Mesendoderm (in vitro differentiated cells): ENCODE data around the gene TSHZ2.

Experiments used
- DNase-seq: peaks from one replicate; pipeline ENCODE4 v3.0.0; 2013
- H2AK5ac ChIP-seq: 2 replicates; pipeline ENCODE4 v1.6.1; 2013; ENCODE audit warnings: low read length, inconsistent platforms
- H2BK120ac ChIP-seq: 2 replicates; pipeline ENCODE4 v1.6.1; 2013; ENCODE audit warnings: low read depth, mild to moderate bottlenecking, low read length, moderate library complexity, mixed read lengths
- H2BK15ac ChIP-seq: replicated peaks from 2 replicates; pipeline ENCODE4 v1.6.1; 2013; ENCODE audit warnings: low read depth, mild to moderate bottlenecking, moderate library complexity
- H2BK5ac ChIP-seq: 2 replicates; pipeline ENCODE4 v1.6.1; 2013; ENCODE audit warnings: low read length, inconsistent platforms
- H3K18ac ChIP-seq: 2 replicates; pipeline ENCODE4 v1.6.1; 2013; ENCODE audit warnings: mild to moderate bottlenecking, low read length, mixed read lengths
- H3K23ac ChIP-seq: one replicate; pipeline ENCODE4 v1.6.1; 2013; ENCODE audit warnings: low read length
- H3K27ac ChIP-seq: 2 replicates; pipeline ENCODE4 v1.5.1; 2013; ENCODE audit warnings: low read depth, mild to moderate bottlenecking, inconsistent platforms, low read length, moderate library complexity
- H3K27me3 ChIP-seq: 2 replicates; pipeline ENCODE4 v1.6.1; 2013; ENCODE audit warnings: low read length, control low read depth, mild to moderate bottlenecking, inconsistent platforms; ENCODE audit not compliant: insufficient read depth, poor library complexity
- H3K36me3 ChIP-seq: 2 replicates; pipeline ENCODE4 v1.6.1; 2013; ENCODE audit warnings: low read length, inconsistent platforms; ENCODE audit not compliant: control insufficient read depth, insufficient read depth
- H3K4ac ChIP-seq: one replicate; pipeline ENCODE4 v1.6.1; 2013; ENCODE audit warnings: low read depth, mild to moderate bottlenecking, low read length, moderate library complexity
- H3K4me1 ChIP-seq: 2 replicates; pipeline ENCODE4 v1.6.1; 2013; ENCODE audit warnings: low read depth, low read length, inconsistent platforms; ENCODE audit not compliant: control insufficient read depth
- H3K4me2 ChIP-seq: 2 replicates; pipeline ENCODE4 v1.6.1; 2013; ENCODE audit warnings: low read length
- H3K4me3 ChIP-seq: 2 replicates; pipeline ENCODE4 v1.5.1; 2013; ENCODE audit warnings: mild to moderate bottlenecking, low read length
- H3K56ac ChIP-seq: one replicate; pipeline ENCODE4 v1.6.1; 2013; ENCODE audit warnings: low read length
- H3K79me1 ChIP-seq: 2 replicates; pipeline ENCODE4 v1.6.1; 2013; ENCODE audit warnings: low read length, inconsistent platforms
- H3K79me2 ChIP-seq: 2 replicates; pipeline ENCODE4 v1.6.1; 2013; ENCODE audit warnings: mild to moderate bottlenecking, low read length; ENCODE audit not compliant: control insufficient read depth, insufficient read depth
- H3K9ac ChIP-seq: 2 replicates; pipeline ENCODE4 v1.6.1; 2013; ENCODE audit warnings: low read length, inconsistent platforms
- H4K5ac ChIP-seq: one replicate; pipeline ENCODE4 v1.6.1; 2013; ENCODE audit warnings: low read length
- H4K8ac ChIP-seq: one replicate; pipeline ENCODE4 v1.6.1; 2013; ENCODE audit warnings: low read depth, mild to moderate bottlenecking, control low read depth, low read length, moderate library complexity
- WGBS: extraction: QIAGEN DNeasy Blood & Tissue Kit; methylation state at CpG from one replicate; pipeline ENCODE4 v1.1.7; 2013; ENCODE audit warnings: low lambda C conversion rate, missing lambda C conversion rate; ENCODE audit not compliant: insufficient coverage; ENCODE audit errors: extremely low coverage; 5-methylcytosine and 5-hydroxymethylcytosine counted together

The TSHZ2 gene

GRCh38 chr20:53216478-53216855 is 244.3 kb downstream of the TSHZ2 start:
- Histone ChIP-seq H3K4ac (no peak overlapping the region), H4K8ac (no peak overlapping the region), H3K36me3 (no peaks in the 10 kb centered on the region), H2BK5ac (no peak overlapping the region), H4K5ac (no peak overlapping the region), H3K79me2 (no peaks in the 10 kb centered on the region), H3K56ac (no peak overlapping the region), H3K9ac (no peak overlapping the region), H3K27me3 (no peaks in the 10 kb centered on the region), H2BK15ac (no peak overlapping the region), H3K27ac (no peak overlapping the region), H3K4me3 (no peak overlapping the region), H3K18ac (no peak overlapping the region), H3K4me2 (no peak overlapping the region), H2AK5ac (no peak overlapping the region), H3K23ac (no peak overlapping the region), H2BK120ac (no peak overlapping the region), H3K79me1 (no peaks in the 10 kb centered on the region), H3K4me1 (no peaks in the 10 kb centered on the region)
- no peak for DNase-seq
- WGBS: no CpG with 5 or more reads among the region's 2 CpGs

GRCh38 chr20:53216856-53217576 is 244.9 kb downstream of the TSHZ2 start:
- H3K23ac ChIP-seq: no peak overlapping the region
- peak; percentile 73 for DNase-seq
- H2BK120ac ChIP-seq: no peak overlapping the region
- no peaks in the 10 kb centered on the region for H3K79me2 ChIP-seq
- H2AK5ac ChIP-seq: no peak overlapping the region
- no peak overlapping the region for H3K56ac ChIP-seq
- no peaks in the 10 kb centered on the region for H3K36me3 ChIP-seq
- no peak overlapping the region for H3K18ac ChIP-seq
- H2BK15ac ChIP-seq: no peak overlapping the region
- no peak overlapping the region for H3K9ac ChIP-seq
- H3K27me3 ChIP-seq: no peaks in the 10 kb centered on the region
- no peaks in the 10 kb centered on the region for H3K79me1 ChIP-seq
- H2BK5ac ChIP-seq: no peak overlapping the region
- H4K5ac ChIP-seq: no peak overlapping the region
- no CpG with 5 or more reads among the region's 32 CpGs for WGBS
- H3K4ac ChIP-seq: no peak overlapping the region
- no peak overlapping the region for H3K4me2 ChIP-seq
- H4K8ac ChIP-seq: no peak overlapping the region
- no peak overlapping the region for H3K27ac ChIP-seq
- H3K4me1 ChIP-seq: no peaks in the 10 kb centered on the region
- no peak overlapping the region for H3K4me3 ChIP-seq

- no peak overlapping the region for H4K5ac ChIP-seq
- no CpG with 5 or more reads among the region's 9 CpGs for WGBS
These were observed 248.5 kb downstream of the TSHZ2 start for GRCh38 chr20:53220482-53221307.

GRCh38 chr20:53221731-53222130 is 249.6 kb downstream of the TSHZ2 start:
- no CpG with 5 or more reads among the region's 3 CpGs for WGBS
- H2AK5ac ChIP-seq: no peak overlapping the region
- no peak for DNase-seq

More at GRCh38 chr20:53220482-53221307, 248.5 kb downstream of the TSHZ2 start:
- Histone ChIP-seq H2BK5ac (no peak overlapping the region), H3K4me2 (no peak overlapping the region), H3K56ac (no peak overlapping the region), H2BK15ac (no peak overlapping the region), H4K8ac (no peak overlapping the region), H3K27ac (no peak overlapping the region), H3K4me3 (no peak overlapping the region), H3K4me1 (no peaks in the 10 kb centered on the region), H3K79me2 (no peaks in the 10 kb centered on the region), H3K9ac (no peak overlapping the region), H3K4ac (no peak overlapping the region), H3K36me3 (no peaks in the 10 kb centered on the region), H3K27me3 (no peaks in the 10 kb centered on the region), H3K79me1 (no peaks in the 10 kb centered on the region), H2AK5ac (no peak overlapping the region), H3K23ac (no peak overlapping the region), H3K18ac (no peak overlapping the region), H2BK120ac (no peak overlapping the region)
- no peak for DNase-seq

GRCh38 chr20:53222416-53222815 is 250.3 kb downstream of the TSHZ2 start:
- H2BK5ac ChIP-seq: no peak overlapping the region
- H3K4me3 ChIP-seq: no peak overlapping the region
- H3K9ac ChIP-seq: no peak overlapping the region
- no peaks in the 10 kb centered on the region for H3K4me1 ChIP-seq
- no peaks in the 10 kb centered on the region for H3K27me3 ChIP-seq
- no CpG with 5 or more reads among the region's 4 CpGs for WGBS
- no peaks in the 10 kb centered on the region for H3K36me3 ChIP-seq
- H2BK120ac ChIP-seq: no peak overlapping the region
- no peak overlapping the region for H4K5ac ChIP-seq
- no peak overlapping the region for H2BK15ac ChIP-seq
- no peak overlapping the region for H3K23ac ChIP-seq
- H3K4ac ChIP-seq: no peak overlapping the region
- no peaks in the 10 kb centered on the region for H3K79me1 ChIP-seq
- no peak overlapping the region for H3K18ac ChIP-seq
- DNase-seq: no peak
- H4K8ac ChIP-seq: no peak overlapping the region
- no peak overlapping the region for H2AK5ac ChIP-seq
- H3K79me2 ChIP-seq: no peaks in the 10 kb centered on the region
- no peak overlapping the region for H3K4me2 ChIP-seq
- no peak overlapping the region for H3K27ac ChIP-seq
- H3K56ac ChIP-seq: no peak overlapping the region

More at GRCh38 chr20:53221731-53222130, 249.6 kb downstream of the TSHZ2 start:
- no peak overlapping the region for H3K27ac ChIP-seq
- no peak overlapping the region for H4K5ac ChIP-seq
- H2BK120ac ChIP-seq: no peak overlapping the region
- no peak overlapping the region for H3K4me3 ChIP-seq
- H3K4me1 ChIP-seq: no peaks in the 10 kb centered on the region
- no peak overlapping the region for H3K23ac ChIP-seq
- H3K79me1 ChIP-seq: no peaks in the 10 kb centered on the region
- no peak overlapping the region for H3K56ac ChIP-seq
- no peak overlapping the region for H2BK5ac ChIP-seq
- no peak overlapping the region for H4K8ac ChIP-seq
- no peaks in the 10 kb centered on the region for H3K27me3 ChIP-seq
- no peaks in the 10 kb centered on the region for H3K79me2 ChIP-seq
- no peak overlapping the region for H3K9ac ChIP-seq
- no peak overlapping the region for H3K4ac ChIP-seq
- H3K36me3 ChIP-seq: no peaks in the 10 kb centered on the region
- no peak overlapping the region for H2BK15ac ChIP-seq
- no peak overlapping the region for H3K18ac ChIP-seq
- H3K4me2 ChIP-seq: no peak overlapping the region
